Gastrocnemius medialis (tissue), 4 donors: ENCODE measurements around the gene FGFRL1.

Experiments
- POLR2A ChIP-seq, 2 donors: fragments of 450-650 bp; IDR thresholded peaks; one replicate each; pipeline ENCODE4 v1.6.1; 2017; ENCODE audit warnings: antibody characterized with exemption in 2 of 2, mild to moderate bottlenecking in 2 of 2, moderate library complexity in 2 of 2
- TF ChIP-seq, protein P1 (sequence below), 5 experiments: fragments of 450-650 bp in 3 of 5; fragments of 200-600 bp in 2 of 5; sonication (generic) in 2 of 5; IDR thresholded peaks in 4 of 5; conservative IDR thresholded peaks in 1 of 5; 1 replicate in 4 of 5; 2 replicates in 1 of 5; pipeline ENCODE4 v1.5.1; 2016 to 2019; ENCODE audit warnings: antibody characterized with exemption in 5 of 5, mild to moderate bottlenecking in 3 of 5, moderate library complexity in 3 of 5

DNA sequence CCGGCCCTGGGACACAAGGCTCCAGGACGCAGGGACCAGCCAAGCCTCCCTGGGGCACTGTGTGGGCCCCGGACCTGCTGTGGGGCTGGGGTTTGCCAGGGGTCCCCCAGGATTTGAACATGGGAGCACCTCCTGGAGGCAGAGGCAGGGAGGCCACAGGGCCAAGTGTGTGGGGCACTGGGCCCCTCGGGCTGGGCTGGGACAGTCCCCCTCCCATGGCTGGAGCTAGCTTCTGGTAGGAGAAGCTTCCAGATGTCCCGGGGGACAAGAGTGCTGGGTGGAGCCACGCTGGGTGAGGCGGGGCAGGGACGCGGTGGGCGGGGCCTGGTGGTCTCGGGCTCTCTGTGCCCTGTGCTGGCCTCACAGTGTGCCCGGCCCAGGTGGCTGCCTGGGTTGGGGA, 18.6 kb downstream of the FGFRL1 start:
- TF ChIP-seq POLR2A (IDR thresholded peaks at IDR 0.05): no peak
- TF ChIP-seq, protein P1, sequence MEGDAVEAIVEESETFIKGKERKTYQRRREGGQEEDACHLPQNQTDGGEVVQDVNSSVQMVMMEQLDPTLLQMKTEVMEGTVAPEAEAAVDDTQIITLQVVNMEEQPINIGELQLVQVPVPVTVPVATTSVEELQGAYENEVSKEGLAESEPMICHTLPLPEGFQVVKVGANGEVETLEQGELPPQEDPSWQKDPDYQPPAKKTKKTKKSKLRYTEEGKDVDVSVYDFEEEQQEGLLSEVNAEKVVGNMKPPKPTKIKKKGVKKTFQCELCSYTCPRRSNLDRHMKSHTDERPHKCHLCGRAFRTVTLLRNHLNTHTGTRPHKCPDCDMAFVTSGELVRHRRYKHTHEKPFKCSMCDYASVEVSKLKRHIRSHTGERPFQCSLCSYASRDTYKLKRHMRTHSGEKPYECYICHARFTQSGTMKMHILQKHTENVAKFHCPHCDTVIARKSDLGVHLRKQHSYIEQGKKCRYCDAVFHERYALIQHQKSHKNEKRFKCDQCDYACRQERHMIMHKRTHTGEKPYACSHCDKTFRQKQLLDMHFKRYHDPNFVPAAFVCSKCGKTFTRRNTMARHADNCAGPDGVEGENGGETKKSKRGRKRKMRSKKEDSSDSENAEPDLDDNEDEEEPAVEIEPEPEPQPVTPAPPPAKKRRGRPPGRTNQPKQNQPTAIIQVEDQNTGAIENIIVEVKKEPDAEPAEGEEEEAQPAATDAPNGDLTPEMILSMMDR (IDR thresholded peaks at IDR 0.05 in 4 of 5, conservative IDR thresholded peaks at IDR 0.05 in 1 of 5): no peak
